Activated naive CD8-positive, alpha-beta T cell treated with anti-CD3 and anti-CD28 coated beads for 36 hours (primary cell): ENCODE measurements around the gene HCN2. TPM values are rescaled to one million over a fixed set of nuclear protein-coding genes. Genes with fewer than 3 reads are reported as not detected.
"Not testable (repeated sequence)": the region's sequence is repeated elsewhere in the genome, so short reads cannot be mapped to it uniquely, and the experiment has no call there.

Source experiments
- DNase-seq: peaks from one replicate; pipeline ENCODE4 v3.0.0; 2021
- H3K27ac Mint-ChIP-seq: one replicate; pipeline ENCODE4 v1.8.0; 2022; ENCODE audit warnings: mild to moderate bottlenecking, moderate library complexity, mixed read lengths
- H3K27me3 Mint-ChIP-seq: one replicate; pipeline ENCODE4 v1.8.0; 2022; ENCODE audit warnings: mild to moderate bottlenecking, mixed read lengths
- H3K36me3 Mint-ChIP-seq: one replicate; pipeline ENCODE4 v1.8.0; 2021; ENCODE audit warnings: mild to moderate bottlenecking, mixed read lengths
- H3K4me1 Mint-ChIP-seq: one replicate; pipeline ENCODE4 v1.8.0; 2021; ENCODE audit warnings: mixed read lengths
- H3K4me3 Mint-ChIP-seq: one replicate; pipeline ENCODE4 v1.8.0; 2022; ENCODE audit warnings: mild to moderate bottlenecking, moderate library complexity, mixed read lengths
- H3K9me3 Mint-ChIP-seq: one replicate; pipeline ENCODE4 v1.8.0; 2022; ENCODE audit warnings: mixed read lengths
- total RNA-seq, 2 experiments: library from RNA; stranded (reverse); gene quantifications; one replicate each; pipeline ENCODE4 v1.2.3, GENCODE V29; 2021

Gene HCN2
- total RNA-seq, 2 experiments from 2014 or later = 0.31 to 0.34 TPM

DNA sequence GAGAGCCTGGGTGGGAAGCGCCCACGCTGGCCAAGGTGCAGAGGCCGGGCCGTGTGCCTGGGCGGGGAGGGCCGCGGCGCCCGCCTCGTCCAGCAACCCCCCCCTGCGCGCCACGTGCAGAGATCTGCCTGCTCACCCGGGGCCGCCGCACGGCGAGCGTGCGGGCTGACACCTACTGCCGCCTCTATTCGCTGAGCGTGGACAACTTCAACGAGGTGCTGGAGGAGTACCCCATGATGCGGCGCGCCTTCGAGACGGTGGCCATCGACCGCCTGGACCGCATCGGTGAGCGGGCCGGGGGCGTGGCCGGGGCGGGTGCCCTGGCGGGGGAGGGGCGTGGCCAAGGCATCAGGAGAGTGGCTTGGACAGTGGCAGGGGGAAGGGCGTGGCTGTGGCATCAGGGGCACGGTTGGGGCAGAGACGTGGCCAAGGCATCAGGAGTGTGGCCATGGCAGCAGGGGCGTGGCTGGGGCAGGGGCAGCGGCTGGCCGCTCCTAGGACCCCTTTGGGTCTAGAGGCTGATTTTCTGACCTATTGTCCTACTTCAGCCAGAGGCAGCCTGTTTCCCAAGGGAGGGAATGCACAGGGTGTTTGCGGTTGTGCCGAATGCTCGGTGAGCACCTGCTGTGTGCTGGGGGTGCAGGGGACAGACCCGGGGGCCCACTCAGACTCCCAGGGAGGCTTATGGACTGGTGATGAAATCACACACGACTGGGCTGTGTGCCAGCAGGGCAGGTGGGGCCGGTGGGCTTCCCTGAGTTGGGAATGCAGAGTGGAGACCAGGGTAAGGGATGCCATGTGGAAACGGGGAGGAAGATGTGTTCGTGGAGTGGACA is 24.3 kb downstream of the HCN2 start:
- no peak overlapping the region for H3K27ac Mint-ChIP-seq
- peaks cover 14% of the 10 kb centered on the region for H3K4me1 Mint-ChIP-seq
- H3K36me3 Mint-ChIP-seq = peaks cover 15% of the 10 kb centered on the region
- H3K9me3 Mint-ChIP-seq = no peaks in the 10 kb centered on the region
- no peak overlapping the region for H3K4me3 Mint-ChIP-seq
- peaks cover 4% of the 10 kb centered on the region for H3K27me3 Mint-ChIP-seq
- no peak for DNase-seq

DNA sequence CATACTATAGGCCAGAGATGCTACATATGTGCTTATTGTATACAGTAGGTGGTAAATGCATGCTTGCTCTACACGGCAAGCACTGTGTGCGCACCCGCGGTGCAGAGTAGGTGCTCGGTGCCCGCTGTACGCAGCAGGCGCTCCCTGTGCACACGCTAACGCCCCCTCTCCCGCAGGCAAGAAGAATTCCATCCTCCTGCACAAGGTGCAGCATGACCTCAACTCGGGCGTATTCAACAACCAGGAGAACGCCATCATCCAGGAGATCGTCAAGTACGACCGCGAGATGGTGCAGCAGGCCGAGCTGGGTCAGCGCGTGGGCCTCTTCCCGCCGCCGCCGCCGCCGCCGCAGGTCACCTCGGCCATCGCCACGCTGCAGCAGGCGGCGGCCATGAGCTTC is 25.9 kb downstream of the HCN2 start:
- Mint-ChIP-seq H3K27ac (no peak overlapping the region), H3K36me3 (peaks cover 16% of the 10 kb centered on the region), H3K4me1 (peaks cover 12% of the 10 kb centered on the region), H3K9me3 (no peaks in the 10 kb centered on the region), H3K27me3 (peaks cover 4% of the 10 kb centered on the region), H3K4me3 (no peak overlapping the region)
- DNase-seq = no peak

DNA sequence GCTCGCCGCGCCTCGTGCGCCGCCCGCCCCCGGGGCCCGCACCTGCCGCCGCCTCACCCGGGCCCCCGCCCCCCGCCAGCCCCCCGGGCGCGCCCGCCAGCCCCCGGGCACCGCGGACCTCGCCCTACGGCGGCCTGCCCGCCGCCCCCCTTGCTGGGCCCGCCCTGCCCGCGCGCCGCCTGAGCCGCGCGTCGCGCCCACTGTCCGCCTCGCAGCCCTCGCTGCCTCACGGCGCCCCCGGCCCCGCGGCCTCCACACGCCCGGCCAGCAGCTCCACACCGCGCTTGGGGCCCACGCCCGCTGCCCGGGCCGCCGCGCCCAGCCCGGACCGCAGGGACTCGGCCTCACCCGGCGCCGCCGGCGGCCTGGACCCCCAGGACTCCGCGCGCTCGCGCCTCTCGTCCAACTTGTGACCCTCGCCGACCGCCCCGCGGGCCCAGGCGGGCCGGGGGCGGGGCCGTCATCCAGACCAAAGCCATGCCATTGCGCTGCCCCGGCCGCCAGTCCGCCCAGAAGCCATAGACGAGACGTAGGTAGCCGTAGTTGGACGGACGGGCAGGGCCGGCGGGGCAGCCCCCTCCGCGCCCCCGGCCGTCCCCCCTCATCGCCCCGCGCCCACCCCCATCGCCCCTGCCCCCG is 26.5 kb downstream of the HCN2 start:
- no peaks in the 10 kb centered on the region for H3K9me3 Mint-ChIP-seq
- no peak overlapping the region for H3K27ac Mint-ChIP-seq
- H3K4me3 Mint-ChIP-seq = no peak overlapping the region
- H3K36me3 Mint-ChIP-seq = peaks cover 16% of the 10 kb centered on the region
- H3K4me1 Mint-ChIP-seq = peaks cover 8% of the 10 kb centered on the region
- H3K27me3 Mint-ChIP-seq = peaks cover 4% of the 10 kb centered on the region
- DNase-seq = no peak

DNA sequence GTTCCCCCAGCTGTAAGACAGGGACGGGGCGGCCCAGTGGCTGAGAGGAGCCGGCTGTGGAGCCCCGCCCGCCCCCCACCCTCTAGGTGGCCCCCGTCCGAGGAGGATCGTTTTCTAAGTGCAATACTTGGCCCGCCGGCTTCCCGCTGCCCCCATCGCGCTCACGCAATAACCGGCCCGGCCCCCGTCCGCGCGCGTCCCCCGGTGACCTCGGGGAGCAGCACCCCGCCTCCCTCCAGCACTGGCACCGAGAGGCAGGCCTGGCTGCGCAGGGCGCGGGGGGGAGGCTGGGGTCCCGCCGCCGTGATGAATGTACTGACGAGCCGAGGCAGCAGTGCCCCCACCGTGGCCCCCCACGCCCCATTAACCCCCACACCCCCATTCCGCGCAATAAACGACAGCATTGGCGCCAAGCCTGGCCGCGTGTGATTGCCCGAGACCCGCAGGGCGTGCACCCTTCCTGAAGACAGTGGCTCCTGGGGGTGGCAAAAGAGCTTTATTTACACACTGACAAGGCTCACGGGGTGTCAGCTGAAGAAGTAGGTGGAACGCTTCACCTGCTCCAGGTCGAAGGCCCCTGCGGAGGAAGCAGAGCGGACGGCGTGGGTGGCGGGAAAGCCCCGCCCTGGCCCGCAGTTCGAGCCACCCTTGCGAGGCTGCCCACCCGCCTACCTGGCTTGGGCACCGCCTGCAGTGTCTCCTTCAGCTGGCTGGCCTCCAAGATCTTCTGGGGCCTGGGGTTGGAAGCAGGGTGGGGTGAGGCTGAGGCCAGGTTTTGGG is 27.3 kb downstream of the HCN2 start:
- peaks cover 4% of the 10 kb centered on the region for H3K27me3 Mint-ChIP-seq
- no peak for DNase-seq
- H3K4me3 Mint-ChIP-seq = no peak overlapping the region
- peaks cover 16% of the 10 kb centered on the region for H3K36me3 Mint-ChIP-seq
- no peaks in the 10 kb centered on the region for H3K9me3 Mint-ChIP-seq
- no peak overlapping the region for H3K27ac Mint-ChIP-seq
- peaks cover 4% of the 10 kb centered on the region for H3K4me1 Mint-ChIP-seq

DNA sequence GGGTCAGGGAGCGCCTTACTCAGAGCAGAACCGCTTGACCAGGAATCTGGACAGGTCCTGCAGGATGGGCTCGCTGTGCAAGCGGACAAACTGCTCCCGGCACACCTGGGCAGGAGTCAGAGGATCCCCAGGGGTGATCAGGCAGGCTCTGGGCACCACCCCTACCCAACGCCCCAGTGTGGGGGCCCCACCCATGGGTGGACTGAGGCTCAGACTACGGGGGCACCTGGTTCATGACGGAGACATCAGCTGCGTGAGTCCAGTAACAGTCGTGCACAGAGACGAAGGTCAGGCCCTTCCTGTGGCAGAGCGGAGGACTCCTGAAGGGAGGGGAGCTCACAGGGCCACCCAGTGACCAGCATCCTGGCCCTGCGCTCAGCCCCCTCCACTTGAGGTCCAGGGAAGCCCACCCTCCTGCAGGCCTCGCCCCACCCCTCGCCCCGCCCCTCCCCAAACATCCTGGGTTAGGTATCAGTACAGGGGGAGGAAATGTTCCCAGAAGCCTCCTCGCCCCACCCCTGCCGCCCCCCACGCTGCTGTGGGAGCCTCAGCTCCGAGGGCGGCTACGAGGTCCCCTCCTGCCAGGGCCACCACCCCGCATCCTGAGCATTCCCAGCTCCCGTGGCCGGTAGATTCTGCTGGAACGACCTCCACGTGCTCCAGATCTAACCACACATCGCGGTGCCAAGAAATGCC is 28.0 kb downstream of the HCN2 start:
- Mint-ChIP-seq H3K27me3 (peaks cover 4% of the 10 kb centered on the region), H3K4me3 (no peak overlapping the region), H3K27ac (no peak overlapping the region), H3K36me3 (peaks cover 14% of the 10 kb centered on the region), H3K4me1 (peaks cover 4% of the 10 kb centered on the region), H3K9me3 (no peaks in the 10 kb centered on the region)
- DNase-seq = no peak

DNA sequence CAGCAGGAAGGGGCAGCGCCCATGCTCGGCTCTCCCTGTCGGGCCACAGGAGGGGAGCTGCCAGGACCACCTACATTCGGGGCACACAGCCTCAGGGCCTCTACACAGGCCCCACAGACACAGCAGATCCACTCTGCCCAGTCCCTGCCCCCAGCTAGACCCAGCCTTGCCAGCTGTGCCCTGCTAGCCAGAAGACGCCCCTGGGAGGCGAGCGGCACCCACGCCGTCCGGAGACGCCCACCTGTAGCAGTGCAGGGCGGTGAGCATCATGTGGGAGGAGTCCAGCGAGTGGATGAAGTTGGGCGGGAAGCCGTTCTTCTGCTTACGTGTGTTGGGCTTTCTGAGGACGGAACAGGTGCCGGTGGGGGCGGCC is 28.6 kb downstream of the HCN2 start:
- Mint-ChIP-seq H3K27me3 (peaks cover 4% of the 10 kb centered on the region), H3K36me3 (peaks cover 14% of the 10 kb centered on the region), H3K9me3 (no peaks in the 10 kb centered on the region), H3K4me3 (no peak overlapping the region), H3K4me1 (peaks cover 2% of the 10 kb centered on the region), H3K27ac (no peak overlapping the region)
- no peak for DNase-seq

DNA sequence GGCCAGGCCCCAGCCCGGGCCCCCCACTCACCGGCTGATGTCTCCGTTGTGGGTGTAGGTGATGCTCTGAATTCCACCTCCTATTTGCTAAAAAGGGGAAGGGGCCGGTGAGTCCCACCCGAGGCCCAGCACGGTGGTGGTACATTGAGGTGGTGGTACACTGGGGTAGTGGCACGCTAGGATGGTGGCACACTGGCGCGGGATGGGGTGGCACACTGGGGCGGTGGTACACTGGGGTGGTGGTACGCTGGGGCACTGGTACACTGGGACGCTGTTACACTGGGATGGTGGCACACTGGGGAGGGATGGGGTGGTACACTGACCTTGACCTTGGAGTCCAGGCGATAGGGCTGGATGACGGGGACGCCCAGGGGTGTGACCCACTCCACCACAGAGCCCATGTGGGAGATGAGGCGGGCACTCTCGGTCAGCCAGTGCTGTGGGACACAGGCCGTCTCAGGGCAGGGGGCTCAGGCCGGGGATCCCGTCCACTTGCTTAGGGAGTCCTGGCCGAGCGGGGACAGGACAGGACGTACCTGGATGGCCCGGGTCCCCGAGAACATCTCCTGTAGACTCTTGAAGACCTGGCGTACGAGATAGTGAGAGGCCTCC is 29.1 kb downstream of the HCN2 start:
- no peaks in the 10 kb centered on the region for H3K9me3 Mint-ChIP-seq
- H3K36me3 Mint-ChIP-seq = peaks cover 14% of the 10 kb centered on the region
- H3K27ac Mint-ChIP-seq = no peak overlapping the region
- DNase-seq = no peak
- H3K4me3 Mint-ChIP-seq = no peak overlapping the region
- H3K4me1 Mint-ChIP-seq = peaks cover 2% of the 10 kb centered on the region
- peaks cover 4% of the 10 kb centered on the region for H3K27me3 Mint-ChIP-seq

DNA sequence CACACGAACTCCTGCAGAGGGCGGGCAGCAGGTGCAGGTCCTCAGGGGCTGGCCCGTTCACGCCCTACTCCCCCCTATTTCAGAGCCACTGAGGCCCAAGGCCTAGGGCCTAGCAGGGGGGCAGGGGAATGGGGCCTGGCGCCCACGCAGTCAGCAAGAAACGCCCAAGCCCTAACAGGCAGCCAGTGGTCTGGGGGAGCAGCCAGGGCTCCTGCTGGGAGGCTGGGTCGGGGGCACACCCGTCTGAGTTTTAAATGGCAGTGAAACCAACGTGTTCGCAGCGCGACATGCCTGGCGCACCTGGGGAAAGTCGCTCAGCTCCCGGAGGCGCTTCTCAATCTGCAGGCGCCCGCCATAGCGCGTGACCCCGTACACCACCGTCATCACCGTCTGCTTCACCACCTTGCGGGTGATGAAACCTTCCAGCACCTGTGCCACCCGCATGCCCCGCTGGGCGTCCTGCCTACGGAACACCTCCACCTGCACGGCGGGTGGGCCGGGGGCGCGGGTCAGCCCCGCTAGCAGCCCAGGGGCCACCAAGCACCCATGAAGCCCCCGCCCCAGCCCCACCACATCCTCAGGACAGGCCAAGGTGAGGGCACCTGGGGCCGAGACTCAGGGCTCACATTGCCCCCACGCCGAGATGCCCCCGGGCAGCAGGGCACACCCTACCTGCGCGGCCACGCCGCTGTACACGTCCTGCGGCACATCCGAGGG is 29.8 kb downstream of the HCN2 start:
- no peak for DNase-seq
- H3K36me3 Mint-ChIP-seq = peaks cover 14% of the 10 kb centered on the region
- H3K4me3 Mint-ChIP-seq = no peak overlapping the region
- H3K9me3 Mint-ChIP-seq = no peaks in the 10 kb centered on the region
- no peak overlapping the region for H3K27ac Mint-ChIP-seq
- H3K4me1 Mint-ChIP-seq = peaks cover 2% of the 10 kb centered on the region
- peaks cover 4% of the 10 kb centered on the region for H3K27me3 Mint-ChIP-seq

DNA sequence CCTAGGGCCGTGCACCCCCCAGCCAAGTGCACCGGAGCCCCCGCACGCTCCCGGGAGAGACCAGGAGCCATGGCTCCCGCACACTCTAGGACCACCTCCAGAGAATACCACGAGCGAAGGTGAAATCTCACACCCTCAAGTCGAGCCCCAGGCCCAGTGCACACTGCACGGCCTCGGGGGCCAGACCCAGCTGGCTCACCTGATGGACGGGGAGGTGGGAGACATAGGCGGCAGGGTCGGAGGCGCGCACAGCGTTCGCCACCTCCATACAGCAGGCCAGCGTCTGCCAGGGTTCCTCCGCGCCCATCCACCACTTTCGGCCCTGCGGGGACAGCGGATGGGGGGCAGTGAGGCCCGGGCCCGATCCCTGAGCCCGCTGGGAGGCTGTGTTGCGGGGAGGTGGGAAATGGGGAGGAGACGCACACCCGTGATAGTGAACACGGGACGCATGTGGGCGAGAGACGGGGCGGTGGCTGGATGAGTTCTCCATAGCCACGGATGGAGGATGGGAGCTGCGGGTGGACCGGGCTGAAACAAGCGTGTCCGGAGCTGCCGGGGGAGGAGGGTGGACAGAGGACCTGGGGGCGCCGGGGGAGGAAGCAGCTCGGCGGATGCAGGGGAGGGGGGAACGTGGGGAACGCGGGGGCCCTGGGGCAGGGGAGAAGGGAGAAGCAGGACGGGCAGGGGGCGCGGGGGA is 30.6 kb downstream of the HCN2 start:
- DNase-seq = no peak
- Mint-ChIP-seq H3K4me1 (peaks cover 2% of the 10 kb centered on the region), H3K27ac (no peak overlapping the region), H3K9me3 (no peaks in the 10 kb centered on the region), H3K36me3 (peaks cover 14% of the 10 kb centered on the region), H3K4me3 (no peak overlapping the region), H3K27me3 (peaks cover 4% of the 10 kb centered on the region)

DNA sequence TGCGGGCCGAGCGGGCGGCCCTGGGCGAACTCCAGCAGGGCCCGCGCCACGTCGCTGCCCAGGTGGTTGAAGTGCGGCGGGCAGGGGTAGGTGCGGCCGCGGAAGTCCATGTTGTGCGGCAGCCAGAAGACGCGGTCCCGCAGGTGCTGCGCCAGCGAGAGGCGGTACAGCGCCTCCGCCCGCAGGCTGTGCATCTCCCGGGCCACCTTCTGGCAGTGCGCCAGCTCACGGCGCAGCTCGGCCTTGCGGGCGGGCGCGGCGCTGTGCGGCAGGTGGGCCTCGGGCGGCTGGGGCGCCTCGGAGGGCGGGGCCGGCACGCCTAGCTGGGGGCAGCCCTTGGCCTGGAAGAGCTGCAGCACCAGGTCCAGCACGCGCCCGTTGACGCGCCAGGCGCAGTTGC is 31.5 kb downstream of the HCN2 start:
- H3K4me1 Mint-ChIP-seq = not testable (repeated sequence)

DNA sequence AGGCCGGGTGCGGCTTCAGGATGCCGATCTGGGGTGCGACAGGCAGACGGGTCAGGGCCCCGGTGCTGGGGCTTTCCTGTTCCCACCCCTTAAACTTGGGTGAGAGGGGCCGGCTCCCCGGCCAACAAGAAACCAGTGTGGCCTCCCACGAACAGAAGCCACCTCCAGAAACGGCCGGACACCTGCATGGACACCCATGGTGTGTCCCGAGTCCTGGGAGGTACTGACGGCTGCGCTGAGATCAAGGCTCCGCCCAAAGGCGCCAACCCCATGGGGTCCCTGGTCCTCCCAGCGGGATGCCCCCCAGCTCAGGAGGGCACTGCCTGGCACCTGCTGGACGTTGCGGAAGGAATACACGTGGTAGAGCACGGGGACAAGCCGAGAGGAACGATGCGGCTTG is 32.1 kb downstream of the HCN2 start:
- H3K4me1 Mint-ChIP-seq = peaks cover under 1% of the 10 kb centered on the region
- peaks cover 14% of the 10 kb centered on the region for H3K36me3 Mint-ChIP-seq
- H3K27ac Mint-ChIP-seq = no peak overlapping the region
- no peaks in the 10 kb centered on the region for H3K27me3 Mint-ChIP-seq
- DNase-seq = no peak
- no peak overlapping the region for H3K4me3 Mint-ChIP-seq
- no peaks in the 10 kb centered on the region for H3K9me3 Mint-ChIP-seq

More for the DNA sequence above, 31.5 kb downstream of the HCN2 start:
- not testable (repeated sequence) for DNase-seq, H3K27ac Mint-ChIP-seq, H3K4me3 Mint-ChIP-seq, H3K9me3 Mint-ChIP-seq, H3K27me3 Mint-ChIP-seq
- H3K36me3 Mint-ChIP-seq = peaks cover 13% of the 10 kb centered on the region

DNA sequence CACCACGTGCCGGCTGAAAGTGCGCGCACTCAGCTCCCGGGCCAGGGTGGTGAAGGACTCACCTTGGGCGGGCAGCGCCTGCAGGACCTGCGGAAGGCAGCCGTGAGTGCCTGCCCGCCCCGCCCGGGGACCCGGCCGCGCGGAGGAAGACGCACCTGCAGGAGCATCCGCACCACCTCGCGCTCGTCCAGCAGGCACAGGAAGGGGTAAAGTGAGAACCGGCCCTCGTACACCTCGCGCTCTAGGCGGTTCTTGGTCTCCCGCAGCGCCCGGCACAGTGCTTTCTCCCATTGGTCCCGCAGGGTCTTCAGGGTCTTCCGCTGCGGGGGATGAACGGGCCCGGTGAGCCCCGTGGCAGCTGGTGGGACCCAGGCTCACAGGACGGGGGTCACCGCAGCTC is 33.0 kb downstream of the HCN2 start:
- Mint-ChIP-seq H3K4me1 (peaks cover 2% of the 10 kb centered on the region), H3K27me3 (no peaks in the 10 kb centered on the region), H3K4me3 (no peak overlapping the region), H3K36me3 (peaks cover 11% of the 10 kb centered on the region), H3K27ac (no peak overlapping the region), H3K9me3 (no peaks in the 10 kb centered on the region)
- DNase-seq = no peak

DNA sequence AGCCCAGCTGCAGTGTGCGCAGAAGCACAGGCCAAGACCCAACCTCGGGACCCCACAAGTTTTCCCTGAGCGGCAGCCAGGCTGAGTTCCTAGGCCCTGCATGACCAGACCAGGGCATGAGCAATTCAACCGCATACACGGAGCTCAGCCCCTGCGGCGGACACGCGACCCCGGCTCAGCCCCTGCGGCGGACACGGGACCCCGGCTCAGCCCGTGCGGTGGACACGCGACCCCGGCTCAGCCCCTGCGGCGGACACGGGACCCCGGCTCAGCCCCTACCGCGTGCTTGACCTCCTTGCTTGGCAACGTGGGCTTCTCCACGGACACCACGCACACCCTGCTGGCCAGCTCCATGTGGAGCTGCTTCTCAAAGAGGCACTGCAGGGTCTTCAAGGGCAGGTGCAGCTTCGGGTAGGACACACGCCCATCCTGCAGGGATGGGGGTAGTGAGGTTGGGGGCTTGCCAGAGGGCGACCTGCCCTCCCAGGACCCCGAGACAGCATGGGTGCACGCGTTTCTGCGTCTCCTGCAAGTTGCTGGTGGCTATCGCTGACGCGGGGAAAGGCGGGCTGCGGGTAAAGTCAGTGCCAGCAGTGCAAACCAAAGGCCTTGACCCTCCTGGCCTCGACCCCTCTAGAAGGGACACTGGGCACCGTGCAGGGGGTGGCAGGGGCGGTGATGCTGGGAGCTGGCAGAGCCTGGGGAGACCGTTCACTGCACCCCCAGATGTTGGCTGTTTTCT is 33.7 kb downstream of the HCN2 start:
- Mint-ChIP-seq H3K27me3 (no peaks in the 10 kb centered on the region), H3K36me3 (peaks cover 13% of the 10 kb centered on the region), H3K4me3 (no peak overlapping the region), H3K4me1 (peaks cover 2% of the 10 kb centered on the region), H3K9me3 (no peaks in the 10 kb centered on the region), H3K27ac (no peak overlapping the region)
- no peak for DNase-seq
